ENCODE results near the gene P2RY8. TPM values are rescaled to one million over a fixed set of nuclear protein-coding genes. Genes with fewer than 3 reads are reported as not detected.

Gene P2RY8
- total and polyA plus RNA-seq, 2 of the 4 experiments (the other 2 are of a cell fraction) = not detected

- Histone ChIP-seq H3K18ac (ENCODE audit: low read depth, low read length) (no peak overlapping the region), H4K8ac (ENCODE audit: low read depth in 2 of 2, low read length in 2 of 2) (no peak overlapping the region), H3K56ac (ENCODE audit: extremely low read depth, insufficient read depth, low read length) (no peak overlapping the region), H3K23ac (ENCODE audit: low read depth, low read length) (no peak overlapping the region), H3K79me1 (ENCODE audit: low read depth in 1 of 2, low read length in 2 of 2) (no peaks in the 10 kb centered on the region), H3K27me3 (ENCODE audit: control insufficient read depth, insufficient read depth, low read length) (no peaks in the 10 kb centered on the region), H2AK9ac (replicated peaks; ENCODE audit: low read depth, low read length, poor library complexity) (peak overlapping the region; percentile 70), H4K20me1 (ENCODE audit: insufficient read depth, low read length) (no peaks in the 10 kb centered on the region), H3K9me1 (ENCODE audit: insufficient read depth, low read length) (no peaks in the 10 kb centered on the region), H3K36me3 (ENCODE audit: control insufficient read depth, insufficient read depth, low read length) (no peaks in the 10 kb centered on the region), H2BK5ac (ENCODE audit: low read depth, low read length, poor library complexity, severe bottlenecking) (no peak overlapping the region), H3K4me1 (ENCODE audit: control insufficient read depth, insufficient read depth, low read length) (no peaks in the 10 kb centered on the region), H2AFZ (replicated peaks; ENCODE audit: low read length, poor library complexity) (no peak overlapping the region), H3K4me3 (ENCODE audit: insufficient read depth, low read depth, low read length) (no peak overlapping the region), H4K5ac (ENCODE audit: low read depth, low read length) (no peak overlapping the region), H2BK15ac (ENCODE audit: low read depth, low read length) (no peak overlapping the region), H3K4ac (ENCODE audit: low read depth, low read length) (no peak overlapping the region), H4K91ac (ENCODE audit: insufficient read depth, low read depth, low read length) (no peak overlapping the region), H3K9me3 (ENCODE audit: control insufficient read depth, insufficient read depth, low read length) (0 out of 2 replicates have a peak, but pooled peaks cover 1% of the 10 kb centered on the region), H2AK5ac (ENCODE audit: low read depth, low read length) (no peak overlapping the region), H3K27ac (ENCODE audit: insufficient read depth, low read length) (no peak overlapping the region), H3K4me2 (ENCODE audit: low read depth, low read length) (no peak overlapping the region), H3K14ac (replicated peaks; ENCODE audit: low read depth, low read length) (no peak overlapping the region), H3K9ac (ENCODE audit: low read depth, low read length) (no peak overlapping the region), H2BK120ac (ENCODE audit: low read depth, low read length) (no peak overlapping the region), H2BK20ac (ENCODE audit: low read depth, low read length) (no peak overlapping the region)
- ATAC-seq (ENCODE audit: low read depth) = no peak
- BruUV-seq (replicated peaks) = no TSS peak
- intact Hi-C loops (cut with micrococcal nuclease) = no loop called here
- no peak for DNase-seq
- in situ Hi-C loops (cut with MboI; ENCODE audit: low sequenced_read_pairs) = no loop called here
- ChIA-PET POLR2A (ENCODE audit: unreplicated experiment) (no interaction called here), CTCF (no interaction called here)
- WGBS, 2 experiments (ENCODE audit: extremely low coverage in 2 of 2, insufficient read length in 1 of 2) = 49% methylated on average over 3 of the region's 8 CpGs; no CpG with 5 or more reads in 1 of the 2 experiments
- TF ChIP-seq, protein P1, sequence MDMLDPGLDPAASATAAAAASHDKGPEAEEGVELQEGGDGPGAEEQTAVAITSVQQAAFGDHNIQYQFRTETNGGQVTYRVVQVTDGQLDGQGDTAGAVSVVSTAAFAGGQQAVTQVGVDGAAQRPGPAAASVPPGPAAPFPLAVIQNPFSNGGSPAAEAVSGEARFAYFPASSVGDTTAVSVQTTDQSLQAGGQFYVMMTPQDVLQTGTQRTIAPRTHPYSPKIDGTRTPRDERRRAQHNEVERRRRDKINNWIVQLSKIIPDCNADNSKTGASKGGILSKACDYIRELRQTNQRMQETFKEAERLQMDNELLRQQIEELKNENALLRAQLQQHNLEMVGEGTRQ (IDR thresholded peaks at IDR 0.05; ENCODE audit: low read depth, low read length) = no peak
- TF ChIP-seq POLR2A (IDR thresholded peaks at IDR 0.05; ENCODE audit: low read depth, low read length) (no peak), MXI1 (IDR thresholded peaks at IDR 0.05; ENCODE audit: borderline replicate concordance, low read depth, low read length) (no peak)
- dilution Hi-C loops (cut with HindIII; ENCODE audit: low sequenced_read_pairs, unreplicated experiment) = no loop called here
These were observed 59.1 kb downstream of the P2RY8 start for GRCh38 chrX:1477801-1478458.
